NT2/D1 (cell line): ENCODE results near the gene SLC25A21.

Source experiments
- SUZ12 ChIP-seq: IDR thresholded peaks from 2 replicates; pipeline ENCODE4 v1.6.1; 2011; ENCODE audit not compliant: insufficient read length, insufficient read depth; ENCODE audit errors: extremely low read depth
- YY1 ChIP-seq: IDR thresholded peaks from 2 replicates; pipeline ENCODE4 v1.6.1; 2011; ENCODE audit not compliant: insufficient read length, insufficient read depth

- no peak for TF ChIP-seq SUZ12
- no peak for TF ChIP-seq YY1
Observed at GRCh38 chr14:36856095-36856878, 316.1 kb downstream of the SLC25A21 start.
